K562 (cell line): Measurements from ENCODE around the gene ANP32B. TPM values are rescaled to one million over a fixed set of nuclear protein-coding genes. Genes with fewer than 3 reads are reported as not detected.

Experiments
- ATAC-seq: fragments of 200-7000 bp; cut with Tn5 transposase; 3 replicates; pipeline ENCODE4 v1.9.1; 2020; ENCODE audit warnings: moderate library complexity
- BruUV-seq: library from RNA; stranded (reverse); fragments of 400-500 nt; replicated peaks from 2 replicates; lab custom pipeline; 2021; lab: Mats Ljungman, UMichigan
- CTCF ChIA-PET: fragments of 300-600 bp; formaldehyde crosslinking; extraction: SDS; loops from one replicate; lab custom pipeline; 2021; ENCODE audit warnings: low intra/inter-chr PET ratio; lab: Yijun Ruan, JAX
- POLR2A ChIA-PET: fragments of 300-600, 350-650 bp; sonication (Branson Sonifier 250); formaldehyde crosslinking; extraction: SDS; loops from one replicate; lab custom pipeline; 2021; ENCODE audit warnings: antibody characterized with exemption, inconsistent platforms; lab: Yijun Ruan, JAX
- DNase-seq, 4 experiments: peaks; one replicate each; pipeline versions ENCODE4 v3.0.0 to v3.0.0-alpha.2; 2011 to 2018; ENCODE audit warnings: low spot score in 3 of 4, mixed read lengths in 3 of 4; ENCODE audit errors: extremely low read depth in 1 of 4
- FAIRE-seq: peaks from 2 replicates; lab custom pipeline; 2011; peaks lifted over from hg19 to GRCh38; lab: Jason Lieb, UNC
- H2AFZ ChIP-seq: 2 replicates; pipeline ENCODE4 v1.6.0; 2011; ENCODE audit warnings: low read depth, low read length, control low read depth, inconsistent platforms
- H3K27ac ChIP-seq: fragments of 200-600 bp; 3 replicates; pipeline ENCODE4 v1.8.0; 2011; ENCODE audit warnings: low read depth, mild to moderate bottlenecking, control low read depth, inconsistent platforms, low read length, moderate library complexity, mixed read lengths; ENCODE audit errors: extremely low read depth
- H3K27me3 ChIP-seq, 2 experiments: fragments of 300-600 bp in 1 of 2; 2 replicates in 1 of 2; 3 replicates in 1 of 2; pipeline versions ENCODE4 v1.6.0 to v1.8.0; 2011; ENCODE audit warnings: inconsistent platforms in 2 of 2, low read length in 2 of 2, mild to moderate bottlenecking in 1 of 2, mixed read lengths in 1 of 2, moderate library complexity in 1 of 2; ENCODE audit not compliant: control insufficient read depth in 2 of 2, insufficient read depth in 2 of 2
- H3K36me3 ChIP-seq: fragments of 300-600 bp; 3 replicates; pipeline ENCODE4 v1.8.0; 2011; ENCODE audit warnings: mild to moderate bottlenecking, low read length, inconsistent platforms; ENCODE audit not compliant: control insufficient read depth, insufficient read depth
- H3K4me1 ChIP-seq, 2 experiments: fragments of 200-600 bp in 1 of 2; replicated peaks in 1 of 2; 2 replicates in 1 of 2; 3 replicates in 1 of 2; pipeline versions ENCODE4 v1.5.1 to v1.8.0; 2011; ENCODE audit warnings: inconsistent platforms in 2 of 2, low read length in 2 of 2, mild to moderate bottlenecking in 1 of 2, mixed read lengths in 1 of 2, moderate library complexity in 1 of 2; ENCODE audit not compliant: control insufficient read depth in 2 of 2, insufficient read depth in 2 of 2
- H3K4me2 ChIP-seq: 2 replicates; pipeline ENCODE4 v1.6.1; 2011; ENCODE audit warnings: low read length, control low read depth, inconsistent platforms, mixed read lengths; ENCODE audit not compliant: insufficient read depth
- H3K4me3 ChIP-seq: fragments of 200-600 bp; sonication (generic), shearing (Covaris generic); 2 replicates; pipeline ENCODE4 v1.5.1; 2016; ENCODE audit warnings: control low read depth, inconsistent platforms
- H3K79me2 ChIP-seq: fragments of 200-600 bp; 3 replicates; pipeline ENCODE4 v1.8.0; 2011; ENCODE audit warnings: low read length, inconsistent platforms; ENCODE audit not compliant: control insufficient read depth, insufficient read depth
- H3K9ac ChIP-seq, 2 experiments: 2 replicates each; pipeline versions ENCODE4 v1.6.0 to v1.6.1; 2011; ENCODE audit warnings: low read depth in 2 of 2, low read length in 2 of 2, control low read depth in 1 of 2, inconsistent platforms in 1 of 2, mild to moderate bottlenecking in 1 of 2, mixed read lengths in 1 of 2; ENCODE audit not compliant: insufficient read depth in 1 of 2
- H3K9me1 ChIP-seq: one replicate; pipeline ENCODE4 v1.6.0; 2011; ENCODE audit warnings: inconsistent platforms, mild to moderate bottlenecking, low read length, moderate library complexity; ENCODE audit not compliant: control insufficient read depth, insufficient read depth
- H3K9me3 ChIP-seq: replicated peaks from 2 replicates; pipeline ENCODE4 v1.5.1; 2011; ENCODE audit warnings: low read depth, low read length, inconsistent platforms; ENCODE audit not compliant: control insufficient read depth, insufficient read depth
- H4K20me1 ChIP-seq: replicated peaks from 2 replicates; pipeline ENCODE4 v1.6.1; 2011; ENCODE audit warnings: low read length, inconsistent platforms, mixed read lengths; ENCODE audit not compliant: control insufficient read depth, insufficient read depth
- CBX8 ChIP-seq: fragments of 200-600 bp; sonication (generic); IDR thresholded peaks from 2 replicates; pipeline ENCODE4 v1.6.1; 2012; ENCODE audit warnings: borderline replicate concordance, mixed run types, low read depth, mild to moderate bottlenecking, moderate library complexity, mixed read lengths, low read length, control low read depth, inconsistent platforms; ENCODE audit not compliant: poor library complexity, severe bottlenecking; ENCODE audit errors: extremely low read depth
- CC2D1A ChIP-seq: fragments of 450-650 bp; IDR thresholded peaks from 2 replicates; pipeline ENCODE4 v1.6.1; 2017; ENCODE audit warnings: mild to moderate bottlenecking
- KHSRP ChIP-seq: fragments of 450-650 bp; IDR thresholded peaks from 2 replicates; pipeline ENCODE4 v1.6.1; 2017
- LEF1 ChIP-seq: fragments of 450-650 bp; IDR thresholded peaks from 2 replicates; pipeline ENCODE4 v1.6.1; 2016; ENCODE audit warnings: mild to moderate bottlenecking
- MCM5 ChIP-seq: fragments of 450-650 bp; IDR thresholded peaks from 2 replicates; pipeline ENCODE4 v1.6.1; 2016; ENCODE audit warnings: low read depth
- NFE2 ChIP-seq: IDR thresholded peaks from 2 replicates; pipeline ENCODE4 v1.6.1; 2014; ENCODE audit warnings: antibody characterized with exemption, low read depth
- RAD21 ChIP-seq, 2 experiments: fragments of 250-450 bp in 1 of 2; fragments of 450-650 bp in 1 of 2; sonication (Bioruptor Pico) in 1 of 2; formaldehyde crosslinking in 1 of 2; IDR thresholded peaks in 1 of 2; conservative IDR thresholded peaks in 1 of 2; 2 replicates each; pipeline versions ENCODE4 v1.4.0 to v1.8.0; 2020 to 2022; ENCODE audit warnings: mild to moderate bottlenecking in 2 of 2, moderate library complexity in 1 of 2
- TBP ChIP-seq: optimal IDR thresholded peaks from 2 replicates; pipeline ENCODE3; 2011; ENCODE audit warnings: low read depth, low read length, improper control_type of control experiment
- TRIM24 ChIP-seq, 2 experiments: fragments of 450-650 bp; IDR thresholded peaks; 2 replicates each; pipeline ENCODE4 v1.6.1; 2016
- ZBED1 ChIP-seq: IDR thresholded peaks from 2 replicates; pipeline ENCODE4 v1.6.1; 2014
- ZNF354B ChIP-seq: fragments of 250-450 bp; sonication (Bioruptor Pico); IDR thresholded peaks from 2 replicates; pipeline ENCODE4 v1.4.0; 2020
- ZNF445 ChIP-seq: fragments of 250-450 bp; sonication (Bioruptor Pico); IDR thresholded peaks from 2 replicates; pipeline ENCODE4 v1.4.0; 2020; ENCODE audit warnings: low read depth, mild to moderate bottlenecking, moderate library complexity
- ZNF76 ChIP-seq: fragments of 250-450 bp; sonication (Bioruptor Pico); IDR thresholded peaks from 2 replicates; pipeline ENCODE4 v1.4.0; 2020; ENCODE audit warnings: mild to moderate bottlenecking, moderate library complexity, borderline replicate concordance
- in situ Hi-C: fragments of 300-500 bp; cut with MboI; formaldehyde crosslinking; loops from 4 replicates; pipeline ENCODE4 v1.15.0; 2018; ENCODE audit warnings: inconsistent platforms, mixed read lengths
- intact Hi-C: fragments of 100-400 bp; cut with micrococcal nuclease; formaldehyde crosslinking; loops from 2 replicates; pipeline ENCODE4 v1.14.2; 2022
- polyA plus RNA-seq, 8 experiments: library from polyadenylated mRNA; depleted of rRNA in 4 of 8; stranded (reverse) in 5 of 8; unstranded in 3 of 8; fragments of >200 nt; fragmentation: Nextera tagmentation in 2 of 8; fragmentation: Illumina TruSeq in 1 of 8; extraction: Ambion mirVana in 2 of 8; extraction: Trizol in 1 of 8; gene quantifications; 2 replicates each; pipeline versions ENCODE4 v1.2.1 to v1.2.3, GENCODE V29; 2011 to 2014; ENCODE audit warnings: inconsistent platforms in 1 of 8, missing spikeins in 1 of 8
- total RNA-seq, 7 experiments: library from RNA; depleted of rRNA in 6 of 7; stranded (reverse); fragments of >200 nt in 6 of 7; fragmentation: Illumina TruSeq in 2 of 7; extraction: Trizol in 2 of 7; gene quantifications; 2 replicates each; pipeline versions ENCODE4 v1.2.1 to v1.2.3, GENCODE V29; 2011 to 2021; ENCODE audit warnings: low replicate concordance in 1 of 7
- TF ChIP-seq, protein P1 (sequence below): fragments of 250-450 bp; sonication (Bioruptor Pico); IDR thresholded peaks from 2 replicates; pipeline ENCODE4 v1.4.0; 2020
- TF ChIP-seq, protein P2 (sequence below): fragments of 450-650 bp; IDR thresholded peaks from 2 replicates; pipeline ENCODE4 v1.6.1; 2017; ENCODE audit warnings: antibody characterized with exemption, mild to moderate bottlenecking
- TF ChIP-seq, protein P3 (sequence below): fragments of 450-650 bp; formaldehyde crosslinking; IDR thresholded peaks from 2 replicates; pipeline ENCODE4 v1.4.0; 2020; ENCODE audit warnings: mild to moderate bottlenecking, moderate library complexity

Gene ANP32B
- total and polyA plus RNA-seq, 9 of the 15 experiments (the other 6 are each of a cell fraction or from before 2014, with no cell fraction given): 68.9 to 815 (median 141) TPM

DNA sequence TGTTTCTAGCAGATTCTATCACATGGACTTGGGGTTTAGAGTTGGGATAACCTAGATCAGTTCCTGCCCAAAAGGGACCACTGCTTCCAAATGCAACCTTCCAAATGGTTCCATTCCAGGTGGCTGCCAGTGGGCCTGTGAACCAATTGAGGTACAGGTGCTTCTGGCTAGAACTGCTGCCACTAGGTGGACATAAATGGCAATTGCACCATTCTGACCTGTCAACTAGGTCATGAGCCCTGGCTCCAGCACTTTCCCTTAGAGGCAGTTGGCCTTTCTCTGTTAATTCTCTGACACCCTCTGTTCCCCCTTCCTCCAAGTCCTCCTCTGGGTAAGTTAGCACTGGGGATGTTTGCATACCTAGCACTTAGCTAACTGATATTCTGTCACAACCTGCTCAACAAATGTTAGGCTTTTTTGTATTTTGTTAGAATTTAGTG, 28.6 kb upstream of the ANP32B start:
- Histone ChIP-seq H3K4me1 (peaks cover 25 to 34% of the 10 kb centered on the region in 2 experiments; a peak in 4 of 5 replicates), H3K27me3 (no peaks in the 10 kb centered on the region), H2AFZ (peak overlapping the region; percentile 94), H3K4me3 (no peak overlapping the region), H4K20me1 (no peaks in the 10 kb centered on the region), H3K9me3 (no peaks in the 10 kb centered on the region; the same call in 1 of the 2 replicates), H3K27ac (peak overlapping the region; percentile 64), H3K9me1 (no peaks in the 10 kb centered on the region), H3K79me2 (peaks cover 9% of the 10 kb centered on the region; the same call in 2 of the 3 replicates), H3K4me2 (peak overlapping the region; percentile 44), H3K9ac (peak overlapping the region; percentile 32 to 47; a peak in 3 of 4 replicates), H3K36me3 (no peaks in the 10 kb centered on the region; the same call in 2 of the 3 replicates)
- DNase-seq: peak; percentile 67 to 92 (median 76)
- POLR2A ChIA-PET: interaction anchor here (0.9 to 1.0 kb wide), 2 partner anchors 10 to 11 kb away, joined by 3 read pairs; no protein-coding TSS in a partner anchor
- intact Hi-C loops (loop anchor here (1.0 to 2.0 kb wide), 2 partner anchors 14 to 31 kb away; no protein-coding TSS in a partner anchor), in situ Hi-C loops (no loop called here)
- no TSS peak for BruUV-seq
- CTCF ChIA-PET: interaction anchor here (2.1 kb wide), 1 partner anchor 31 kb away, joined by 36 read pairs; the partner anchor contains the start of gene TRMO
- ATAC-seq: peak; percentile 94
- peak; percentile 97 for FAIRE-seq
- TF ChIP-seq, protein P1, sequence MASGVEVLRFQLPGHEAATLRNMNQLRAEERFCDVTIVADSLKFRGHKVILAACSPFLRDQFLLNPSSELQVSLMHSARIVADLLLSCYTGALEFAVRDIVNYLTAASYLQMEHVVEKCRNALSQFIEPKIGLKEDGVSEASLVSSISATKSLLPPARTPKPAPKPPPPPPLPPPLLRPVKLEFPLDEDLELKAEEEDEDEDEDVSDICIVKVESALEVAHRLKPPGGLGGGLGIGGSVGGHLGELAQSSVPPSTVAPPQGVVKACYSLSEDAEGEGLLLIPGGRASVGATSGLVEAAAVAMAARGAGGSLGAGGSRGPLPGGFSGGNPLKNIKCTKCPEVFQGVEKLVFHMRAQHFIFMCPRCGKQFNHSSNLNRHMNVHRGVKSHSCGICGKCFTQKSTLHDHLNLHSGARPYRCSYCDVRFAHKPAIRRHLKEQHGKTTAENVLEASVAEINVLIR (CRISPR knock-in tag): no peak
- TF ChIP-seq, protein P2, sequence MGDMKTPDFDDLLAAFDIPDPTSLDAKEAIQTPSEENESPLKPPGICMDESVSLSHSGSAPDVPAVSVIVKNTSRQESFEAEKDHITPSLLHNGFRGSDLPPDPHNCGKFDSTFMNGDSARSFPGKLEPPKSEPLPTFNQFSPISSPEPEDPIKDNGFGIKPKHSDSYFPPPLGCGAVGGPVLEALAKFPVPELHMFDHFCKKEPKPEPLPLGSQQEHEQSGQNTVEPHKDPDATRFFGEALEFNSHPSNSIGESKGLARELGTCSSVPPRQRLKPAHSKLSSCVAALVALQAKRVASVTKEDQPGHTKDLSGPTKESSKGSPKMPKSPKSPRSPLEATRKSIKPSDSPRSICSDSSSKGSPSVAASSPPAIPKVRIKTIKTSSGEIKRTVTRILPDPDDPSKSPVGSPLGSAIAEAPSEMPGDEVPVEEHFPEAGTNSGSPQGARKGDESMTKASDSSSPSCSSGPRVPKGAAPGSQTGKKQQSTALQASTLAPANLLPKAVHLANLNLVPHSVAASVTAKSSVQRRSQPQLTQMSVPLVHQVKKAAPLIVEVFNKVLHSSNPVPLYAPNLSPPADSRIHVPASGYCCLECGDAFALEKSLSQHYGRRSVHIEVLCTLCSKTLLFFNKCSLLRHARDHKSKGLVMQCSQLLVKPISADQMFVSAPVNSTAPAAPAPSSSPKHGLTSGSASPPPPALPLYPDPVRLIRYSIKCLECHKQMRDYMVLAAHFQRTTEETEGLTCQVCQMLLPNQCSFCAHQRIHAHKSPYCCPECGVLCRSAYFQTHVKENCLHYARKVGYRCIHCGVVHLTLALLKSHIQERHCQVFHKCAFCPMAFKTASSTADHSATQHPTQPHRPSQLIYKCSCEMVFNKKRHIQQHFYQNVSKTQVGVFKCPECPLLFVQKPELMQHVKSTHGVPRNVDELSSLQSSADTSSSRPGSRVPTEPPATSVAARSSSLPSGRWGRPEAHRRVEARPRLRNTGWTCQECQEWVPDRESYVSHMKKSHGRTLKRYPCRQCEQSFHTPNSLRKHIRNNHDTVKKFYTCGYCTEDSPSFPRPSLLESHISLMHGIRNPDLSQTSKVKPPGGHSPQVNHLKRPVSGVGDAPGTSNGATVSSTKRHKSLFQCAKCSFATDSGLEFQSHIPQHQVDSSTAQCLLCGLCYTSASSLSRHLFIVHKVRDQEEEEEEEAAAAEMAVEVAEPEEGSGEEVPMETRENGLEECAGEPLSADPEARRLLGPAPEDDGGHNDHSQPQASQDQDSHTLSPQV: peak; percentile 95
- TF ChIP-seq ZNF354B (CRISPR knock-in tag) (no peak), CC2D1A (peak; percentile 81; the same call in 1 of the 2 replicates), CBX8 (no peak), TRIM24 (IDR thresholded peaks at IDR 0.05) (no peak), MCM5 (no peak), ZNF445 (CRISPR knock-in tag) (no peak), NFE2 (no peak), ZBED1 (no peak), KHSRP (no peak), LEF1 (no peak), RAD21 (CRISPR knock-in tag; conservative IDR thresholded peaks at IDR 0.05 in 1 of 2, IDR thresholded peaks at IDR 0.05 in 1 of 2) (peak; percentile 83 to 94), TBP (no peak), ZNF76 (CRISPR knock-in tag) (0 out of 2 replicates have a peak, but pooled peaks have one; percentile 29)
- TF ChIP-seq, protein P3, sequence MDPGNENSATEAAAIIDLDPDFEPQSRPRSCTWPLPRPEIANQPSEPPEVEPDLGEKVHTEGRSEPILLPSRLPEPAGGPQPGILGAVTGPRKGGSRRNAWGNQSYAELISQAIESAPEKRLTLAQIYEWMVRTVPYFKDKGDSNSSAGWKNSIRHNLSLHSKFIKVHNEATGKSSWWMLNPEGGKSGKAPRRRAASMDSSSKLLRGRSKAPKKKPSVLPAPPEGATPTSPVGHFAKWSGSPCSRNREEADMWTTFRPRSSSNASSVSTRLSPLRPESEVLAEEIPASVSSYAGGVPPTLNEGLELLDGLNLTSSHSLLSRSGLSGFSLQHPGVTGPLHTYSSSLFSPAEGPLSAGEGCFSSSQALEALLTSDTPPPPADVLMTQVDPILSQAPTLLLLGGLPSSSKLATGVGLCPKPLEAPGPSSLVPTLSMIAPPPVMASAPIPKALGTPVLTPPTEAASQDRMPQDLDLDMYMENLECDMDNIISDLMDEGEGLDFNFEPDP (CRISPR knock-in tag): no peak
